ENCODE measurements around the gene FAM83C. TPM values are rescaled to one million over a fixed set of nuclear protein-coding genes. Genes with fewer than 3 reads are reported as not detected.
A peak's percentile ranks its signal among the peaks of the same experiment; 100 is the strongest.

FAM83C gene
- polyA plus RNA-seq, 3 donors = 0.06 TPM; not detected in 1

GRCh38 chr20:35285806-35286076 is 6.5 kb downstream of the FAM83C start:
- no peak for DNase-seq (ENCODE audit: low read depth in 3 of 3, low spot score in 2 of 3)

DNA sequence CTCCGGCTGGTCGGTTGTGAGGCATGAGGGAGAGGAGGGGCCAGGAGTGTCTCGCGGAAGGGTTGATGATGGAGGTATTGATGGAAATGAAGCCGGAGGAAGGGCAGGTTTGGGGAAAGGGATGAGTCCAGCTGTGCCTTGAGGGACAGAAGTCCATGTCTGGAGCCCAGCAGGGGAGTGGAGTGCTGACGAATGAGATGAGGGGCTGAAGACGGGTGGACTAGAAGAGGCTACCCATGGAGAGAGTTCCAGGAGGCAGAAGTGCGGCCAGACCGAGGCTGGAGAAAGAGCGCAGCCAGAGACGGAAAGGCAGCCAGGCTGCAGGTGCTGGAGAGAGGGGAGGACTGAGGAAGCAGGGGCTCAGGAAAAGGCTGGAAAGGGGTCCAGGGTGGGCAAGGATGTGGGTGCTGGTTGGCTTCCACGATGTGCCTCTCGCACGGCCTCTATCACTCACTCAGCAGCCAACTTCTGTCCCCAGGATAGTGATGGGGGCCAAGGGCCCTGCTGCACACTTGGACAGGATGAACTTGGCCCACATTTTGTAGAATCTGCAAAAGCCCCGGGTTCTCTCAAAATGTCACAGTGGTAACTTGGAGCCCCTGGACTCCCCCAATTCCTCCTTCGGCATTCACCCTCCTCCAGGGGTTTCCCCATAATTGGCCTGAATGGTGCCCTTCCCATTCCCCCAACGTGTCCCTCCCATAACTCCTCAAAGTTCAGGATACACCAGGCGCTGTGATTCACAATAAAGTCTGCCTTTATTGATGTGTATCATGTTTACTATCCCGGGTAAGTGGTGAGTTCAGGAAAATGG is 7.0 kb downstream of the FAM83C start:
- no peak for DNase-seq (ENCODE audit: low read depth in 3 of 3, low spot score in 2 of 3)

DNA sequence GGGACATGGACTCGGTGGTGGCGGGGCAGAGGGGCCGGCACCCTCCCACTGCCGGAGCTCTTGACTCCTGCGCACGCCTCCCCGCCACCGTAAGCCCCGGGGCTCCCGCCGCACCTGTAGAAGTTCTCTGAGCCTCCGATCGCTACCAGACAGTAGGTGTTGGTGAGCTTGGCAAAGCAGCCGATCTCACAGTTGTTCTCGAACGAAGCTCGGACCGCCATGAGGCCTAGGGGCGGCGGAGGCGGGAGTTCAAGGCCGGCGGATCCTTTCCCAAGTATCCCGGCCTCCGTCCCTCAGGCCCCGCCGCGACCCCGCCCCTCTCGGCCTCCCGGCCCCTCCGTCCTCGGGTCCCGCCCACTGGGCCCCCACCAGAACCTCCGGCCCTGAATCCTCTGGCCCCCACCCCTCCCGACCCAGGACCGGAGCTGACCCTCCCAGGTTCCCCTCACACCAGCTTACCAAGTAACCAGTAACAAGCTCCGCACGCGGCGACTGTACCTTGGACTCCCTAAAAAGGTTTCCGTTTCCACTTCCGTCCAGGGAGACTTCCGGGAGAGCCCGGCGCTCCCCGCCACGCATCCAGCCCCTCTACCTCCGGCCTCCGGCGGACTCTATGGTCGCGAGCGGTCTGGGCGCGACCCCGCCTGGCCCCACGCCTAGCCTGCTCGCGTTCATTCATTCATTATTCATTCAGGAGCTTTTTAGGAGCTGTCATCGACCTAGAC is 7.8 kb downstream of the FAM83C start, which contains the start of gene EIF6:
Gene EIF6 (minus strand): TSS at position 506 of the 725 bp plus-strand sequence. CDS start 285 bp downstream, at position 221.
- DNase-seq (ENCODE audit: low read depth in 3 of 3, low spot score in 2 of 3) = peak in 2 of 3 donors; percentile 72 to 74

- DNase-seq (ENCODE audit: low read depth in 3 of 3, low spot score in 2 of 3) = no peak
Observed at GRCh38 chr20:35283441-35284266, 8.6 kb downstream of the FAM83C start.

DNA sequence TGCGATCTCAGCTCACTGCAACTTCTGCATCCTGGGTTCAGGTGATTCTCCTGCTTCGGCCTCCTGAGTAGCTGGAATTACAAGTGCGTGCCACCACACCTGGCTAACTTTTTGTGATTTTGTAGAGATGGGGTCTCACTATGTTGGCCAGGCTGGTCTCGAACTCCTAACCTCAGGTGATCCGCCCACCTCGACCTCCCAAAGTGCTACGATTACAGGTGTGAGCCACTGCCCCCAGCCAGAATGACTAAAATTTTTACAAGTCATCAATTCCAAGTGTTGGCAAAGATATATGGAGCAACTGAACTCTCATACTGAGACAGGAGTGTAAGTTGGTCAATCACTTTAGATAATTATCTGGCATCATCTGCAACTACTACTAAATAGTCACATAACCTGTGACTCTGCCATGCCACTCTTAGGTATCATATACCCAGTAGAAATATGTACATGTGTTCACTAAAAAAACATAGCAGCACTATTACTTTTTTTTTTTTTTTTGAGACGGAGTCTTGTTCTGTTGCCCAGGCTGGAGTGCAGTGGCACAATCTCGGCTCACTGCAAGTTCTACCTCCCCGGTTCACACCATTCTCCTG is 10.6 kb downstream of the FAM83C start:
- DNase-seq (ENCODE audit: low read depth in 3 of 3, low spot score in 2 of 3) = no peak

DNA sequence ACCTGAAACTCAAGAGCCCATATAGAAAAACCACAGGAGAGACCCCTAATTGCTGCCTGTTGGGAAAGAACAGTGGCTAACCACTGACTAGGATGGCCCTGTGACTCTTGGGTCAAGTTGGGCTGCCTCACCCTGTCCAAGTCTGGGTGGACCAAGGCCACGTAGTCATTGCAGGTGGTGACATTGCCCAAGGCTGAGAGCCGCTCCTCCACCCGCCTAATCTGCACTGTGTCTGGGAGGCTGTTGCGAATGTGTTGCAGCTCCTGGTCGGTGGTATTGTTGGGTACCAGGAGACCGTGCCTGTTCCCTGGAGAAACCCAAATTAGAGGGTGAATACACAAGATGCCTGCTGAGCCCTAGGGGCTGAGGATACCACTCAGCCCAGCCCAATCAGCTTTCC is 11.7 kb downstream of the FAM83C start:
- no peak for DNase-seq (ENCODE audit: low read depth in 3 of 3, low spot score in 2 of 3)

GRCh38 chr20:35279533-35280174 is 12.6 kb downstream of the FAM83C start:
- DNase-seq (ENCODE audit: low read depth in 3 of 3, low spot score in 2 of 3) = no peak

- DNase-seq (ENCODE audit: low read depth in 3 of 3, low spot score in 2 of 3) = no peak
Observed at GRCh38 chr20:35279040-35279439, 13.2 kb downstream of the FAM83C start.

DNA sequence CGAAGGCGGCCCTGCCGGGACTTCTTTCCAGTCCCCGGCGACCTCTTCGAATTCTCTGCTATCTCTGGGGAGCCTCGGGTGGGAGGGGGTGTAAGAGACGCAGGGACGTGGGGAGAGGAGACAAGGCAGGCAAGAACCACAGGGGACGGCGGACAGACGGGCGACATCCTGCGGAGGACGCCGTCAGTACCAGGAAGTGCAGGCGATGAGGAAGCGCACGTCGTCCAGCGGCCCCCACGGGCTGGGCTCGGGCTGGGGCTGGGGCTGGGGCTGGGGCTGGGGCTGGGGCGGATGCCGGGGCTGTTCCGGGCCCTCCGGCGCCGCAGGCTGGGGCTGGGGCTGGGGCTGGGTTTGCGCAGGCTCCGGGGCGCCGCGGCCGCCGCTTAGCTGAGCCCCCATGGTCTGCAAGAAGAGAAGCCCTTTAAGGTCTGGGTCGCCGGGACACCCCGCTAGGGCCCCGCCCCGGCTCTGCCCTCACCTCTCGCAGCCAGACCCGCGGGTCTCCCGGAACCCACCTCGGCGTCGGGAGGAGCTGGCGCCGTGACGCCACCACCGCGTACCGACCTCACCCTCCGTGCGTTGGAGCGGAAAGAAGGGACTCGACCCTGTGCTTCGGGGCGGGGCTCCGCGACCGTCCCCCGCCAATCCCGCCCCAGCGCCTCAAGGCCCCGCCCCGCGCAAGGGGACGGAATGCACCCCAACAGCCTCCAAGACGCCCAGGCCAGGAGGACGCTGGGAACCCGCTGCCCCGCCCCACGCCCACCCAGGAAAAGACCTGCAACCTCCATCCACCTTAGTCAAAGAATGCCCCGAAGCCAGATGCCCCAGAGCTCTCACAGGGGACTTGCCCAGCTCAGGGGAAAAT is 14.5 kb downstream of the FAM83C start, which contains the start of gene MMP24OS:
Gene MMP24OS (minus strand): TSS at position 592 of the 865 bp plus-strand sequence. CDS start 193 bp downstream, at position 399.
- peak in 2 of 3 donors; percentile 55 to 71 for DNase-seq (ENCODE audit: low read depth in 3 of 3, low spot score in 2 of 3)

DNA sequence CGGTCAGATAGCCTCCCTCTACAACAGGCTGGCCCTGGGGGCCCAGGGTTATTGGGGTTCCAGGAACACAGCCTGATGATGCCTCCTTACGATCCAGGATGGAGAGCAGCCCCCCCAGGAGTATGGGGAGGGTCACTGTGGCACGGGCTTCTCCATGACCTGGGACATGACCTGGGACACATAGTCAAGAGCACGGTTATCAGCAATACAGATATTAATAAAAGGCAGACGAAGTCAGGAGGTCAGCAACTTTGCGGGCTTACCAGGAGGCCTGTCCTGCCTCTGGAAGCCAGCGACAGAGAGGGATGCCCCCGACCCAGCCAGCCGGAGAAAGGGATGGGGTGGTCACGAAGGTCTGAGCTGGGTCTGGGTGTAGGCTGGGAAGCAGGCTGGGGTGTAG is 15.1 kb downstream of the FAM83C start:
- DNase-seq (ENCODE audit: low read depth in 3 of 3, low spot score in 2 of 3) = no peak

- no peak for DNase-seq (ENCODE audit: low read depth in 3 of 3, low spot score in 2 of 3)
Observed at GRCh38 chr20:35276408-35276807, 15.8 kb downstream of the FAM83C start.

- DNase-seq (ENCODE audit: low read depth in 3 of 3, low spot score in 2 of 3) = no peak
Observed at GRCh38 chr20:35275741-35276251, 16.4 kb downstream of the FAM83C start.

GRCh38 chr20:35274172-35275092 is 17.8 kb downstream of the FAM83C start:
- no peak for DNase-seq (ENCODE audit: low read depth in 3 of 3, low spot score in 2 of 3)

DNA sequence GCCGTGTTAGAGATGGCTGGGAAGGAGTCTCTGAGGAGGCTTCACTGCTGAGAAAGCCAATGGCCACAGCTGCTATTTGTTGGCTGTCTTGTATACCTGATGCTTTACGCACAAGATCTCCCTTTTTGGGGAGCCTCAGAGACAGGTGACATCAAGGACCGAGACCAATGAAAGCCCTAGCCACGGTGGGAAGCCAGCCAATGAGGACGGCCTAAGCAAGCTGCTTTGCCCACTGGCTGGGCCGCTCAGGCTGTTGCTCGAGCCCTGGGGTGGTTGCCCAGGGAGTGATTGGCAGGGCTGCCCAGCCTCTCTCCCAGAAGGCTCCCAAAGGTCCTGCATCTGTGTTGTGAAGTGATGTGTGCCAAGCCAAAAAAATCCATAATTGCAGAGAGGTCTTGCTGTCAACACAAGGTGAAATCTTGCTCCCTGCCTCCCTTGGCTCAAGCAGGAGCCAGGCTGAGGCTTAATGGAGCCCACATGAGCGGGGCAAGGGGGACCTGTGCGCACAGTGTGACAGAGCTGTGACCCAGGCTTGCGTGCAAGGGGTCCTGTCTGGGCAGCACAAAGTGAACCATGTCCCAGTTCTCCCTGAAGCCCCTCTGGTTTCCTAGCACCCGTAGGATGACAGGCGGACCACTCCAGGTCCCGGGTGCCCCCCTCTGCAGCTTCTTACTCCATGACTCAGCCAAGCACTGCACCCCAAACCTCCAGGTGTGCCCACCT is 18.6 kb downstream of the FAM83C start:
- no peak for DNase-seq (ENCODE audit: low read depth in 3 of 3, low spot score in 2 of 3)

DNA sequence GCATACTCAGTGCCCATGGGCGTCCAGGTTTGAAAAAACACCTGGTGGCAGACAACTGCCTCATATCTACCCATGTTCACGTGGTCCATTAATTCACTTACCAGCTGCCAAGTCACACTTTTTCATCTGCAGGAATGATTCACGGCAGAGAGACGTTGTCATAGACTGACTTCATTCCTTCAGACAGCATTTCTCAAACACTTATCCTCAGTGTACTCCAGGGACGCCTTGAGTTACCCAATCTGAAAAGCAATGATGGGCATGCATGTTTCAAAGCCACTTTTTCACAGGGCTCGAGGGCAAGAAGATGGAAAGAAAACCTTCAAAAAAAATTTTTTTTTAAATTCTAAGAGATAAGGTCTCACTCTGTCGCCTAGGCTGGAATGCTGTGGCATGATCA is 20.3 kb downstream of the FAM83C start:
- no peak for DNase-seq (ENCODE audit: low read depth in 3 of 3, low spot score in 2 of 3)

GRCh38 chr20:35271073-35271882 is 20.9 kb downstream of the FAM83C start:
- no peak for DNase-seq (ENCODE audit: low read depth in 3 of 3, low spot score in 2 of 3)
